HPDE6-E6E7 (cell line): ENCODE data around the gene ZNF316.

ENCODE experiments used
- DNase-seq: peaks from one replicate; pipeline ENCODE4 v3.0.0; 2011; ENCODE audit warnings: missing footprints; ENCODE audit errors: extremely low spot score

ZNF316 gene

GRCh38 chr7:6636741-6637543, at the start of gene ZNF316:
Gene ZNF316 (plus strand): TSS chr7:6637318. CDS start chr7:6642410, 5,092 bp downstream.
- DNase-seq: peak; percentile 42

- DNase-seq: no peak
Measured at GRCh38 chr7:6588566-6588965, 48.6 kb upstream of the ZNF316 start.

- DNase-seq: no peak
Measured at GRCh38 chr7:6589151-6589828, 47.8 kb upstream of the ZNF316 start.

- peak; percentile 71 for DNase-seq
Measured at GRCh38 chr7:6589829-6590644, 47.1 kb upstream of the ZNF316 start, which contains the start of gene INTS15. Gene INTS15 (plus strand): TSS chr7:6590021. CDS start chr7:6590284, 263 bp downstream.

GRCh38 chr7:6590645-6591110, 46.4 kb upstream of the ZNF316 start:
- no peak for DNase-seq

GRCh38 chr7:6600093-6600492, 37.0 kb upstream of the ZNF316 start:
- DNase-seq: no peak

GRCh38 chr7:6604458-6604857, 32.7 kb upstream of the ZNF316 start:
- no peak for DNase-seq

- no peak for DNase-seq
Measured at GRCh38 chr7:6606866-6607583, 30.1 kb upstream of the ZNF316 start.

GRCh38 chr7:6607651-6608051, 29.5 kb upstream of the ZNF316 start:
- DNase-seq: no peak

- DNase-seq: no peak
Measured at GRCh38 chr7:6608081-6608480, 29.0 kb upstream of the ZNF316 start.

- no peak for DNase-seq
Measured at GRCh38 chr7:6608794-6609193, 28.3 kb upstream of the ZNF316 start.

- no peak for DNase-seq
Measured at GRCh38 chr7:6612819-6613218, 24.3 kb upstream of the ZNF316 start.

- no peak for DNase-seq
Measured at GRCh38 chr7:6613706-6614105, 23.4 kb upstream of the ZNF316 start.

- DNase-seq: no peak
Measured at GRCh38 chr7:6614953-6615722, 22.0 kb upstream of the ZNF316 start, which contains the start of gene ZNF853. Gene ZNF853 (plus strand): TSS chr7:6615610. CDS start chr7:6616175, 565 bp downstream.

- no peak for DNase-seq
Measured at GRCh38 chr7:6615723-6616555, 21.2 kb upstream of the ZNF316 start.

- no peak for DNase-seq
Measured at GRCh38 chr7:6616854-6617643, 20.1 kb upstream of the ZNF316 start.

GRCh38 chr7:6618621-6619020, 18.5 kb upstream of the ZNF316 start:
- no peak for DNase-seq

- no peak for DNase-seq
Measured at GRCh38 chr7:6619961-6620360, 17.2 kb upstream of the ZNF316 start.
